Activated B cell treated with CpG ODN at 0.5 μM for 24 hours (primary cell): ENCODE results near the gene DPF3. TPM values are rescaled to one million over a fixed set of nuclear protein-coding genes. Genes with fewer than 3 reads are reported as not detected.

ENCODE experiments used
- ATAC-seq: fragments of 200-7000 bp; cut with Tn5 transposase; one replicate; pipeline ENCODE4 v1.10.0; 2021; ENCODE audit warnings: low read depth, mild to moderate bottlenecking, moderate library complexity
- CTCF ChIA-PET: fragments of 350-600 bp; sonication (Branson Sonifier 250); formaldehyde crosslinking; loops from one replicate; lab custom pipeline; 2021; ENCODE audit warnings: antibody characterized with exemption; lab: Charles Lee
- POLR2A ChIA-PET: fragments of 350-600 bp; sonication (Branson Sonifier 250); formaldehyde crosslinking; loops from one replicate; lab custom pipeline; 2021; ENCODE audit warnings: antibody characterized with exemption; lab: Charles Lee
- DNase-seq: peaks from one replicate; pipeline ENCODE4 v3.0.0; 2022
- H3K27ac Mint-ChIP-seq: one replicate; pipeline ENCODE4 v1.8.0; 2020; ENCODE audit warnings: mixed read lengths
- H3K27me3 Mint-ChIP-seq: one replicate; pipeline ENCODE4 v1.8.0; 2021; ENCODE audit warnings: mixed read lengths
- H3K36me3 Mint-ChIP-seq: one replicate; pipeline ENCODE4 v1.8.0; 2021; ENCODE audit warnings: low read depth, mixed read lengths
- H3K4me1 Mint-ChIP-seq: one replicate; pipeline ENCODE4 v1.8.0; 2021; ENCODE audit warnings: mixed read lengths
- H3K4me3 Mint-ChIP-seq: one replicate; pipeline ENCODE4 v1.8.0; 2020; ENCODE audit warnings: mild to moderate bottlenecking, mixed read lengths
- H3K9me3 Mint-ChIP-seq: one replicate; pipeline ENCODE4 v1.8.0; 2020; ENCODE audit warnings: mixed read lengths
- intact Hi-C: fragments of 100-400 bp; cut with micrococcal nuclease; formaldehyde crosslinking; loops from one replicate; pipeline ENCODE4 v1.15.1; 2024
- total RNA-seq: library from RNA; stranded (reverse); gene quantifications from 2 replicates; pipeline ENCODE4 v1.2.3, GENCODE V29; 2022
- TF ChIP-seq, protein P1 (sequence below): fragments of 200-600 bp; IDR thresholded peaks from one replicate; pipeline ENCODE4 v1.8.0; 2022; ENCODE audit warnings: antibody characterized with exemption, mild to moderate bottlenecking

The DPF3 gene
- total RNA-seq, 1 donor from 2014 or later = 3.5 TPM

DNA sequence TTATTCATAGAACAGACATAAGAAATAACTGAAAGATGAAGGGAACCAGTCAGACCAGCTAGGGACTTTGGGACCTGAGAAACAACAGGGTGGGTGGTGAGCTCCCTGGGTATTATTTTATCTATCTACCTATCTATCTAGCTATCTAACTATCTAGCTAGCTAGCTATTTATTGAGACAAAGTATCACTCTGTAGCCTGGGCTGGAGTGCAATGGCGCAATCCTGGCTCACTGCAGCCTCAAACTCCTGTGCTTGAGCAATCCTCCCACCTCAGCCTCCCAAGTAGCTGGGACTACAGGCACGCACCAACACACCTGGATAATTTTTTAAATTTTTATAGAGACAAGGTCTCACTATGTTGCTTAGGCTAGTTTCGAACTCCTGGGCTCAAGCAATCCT is 127.6 kb downstream of the DPF3 start:
- TF ChIP-seq, protein P1, sequence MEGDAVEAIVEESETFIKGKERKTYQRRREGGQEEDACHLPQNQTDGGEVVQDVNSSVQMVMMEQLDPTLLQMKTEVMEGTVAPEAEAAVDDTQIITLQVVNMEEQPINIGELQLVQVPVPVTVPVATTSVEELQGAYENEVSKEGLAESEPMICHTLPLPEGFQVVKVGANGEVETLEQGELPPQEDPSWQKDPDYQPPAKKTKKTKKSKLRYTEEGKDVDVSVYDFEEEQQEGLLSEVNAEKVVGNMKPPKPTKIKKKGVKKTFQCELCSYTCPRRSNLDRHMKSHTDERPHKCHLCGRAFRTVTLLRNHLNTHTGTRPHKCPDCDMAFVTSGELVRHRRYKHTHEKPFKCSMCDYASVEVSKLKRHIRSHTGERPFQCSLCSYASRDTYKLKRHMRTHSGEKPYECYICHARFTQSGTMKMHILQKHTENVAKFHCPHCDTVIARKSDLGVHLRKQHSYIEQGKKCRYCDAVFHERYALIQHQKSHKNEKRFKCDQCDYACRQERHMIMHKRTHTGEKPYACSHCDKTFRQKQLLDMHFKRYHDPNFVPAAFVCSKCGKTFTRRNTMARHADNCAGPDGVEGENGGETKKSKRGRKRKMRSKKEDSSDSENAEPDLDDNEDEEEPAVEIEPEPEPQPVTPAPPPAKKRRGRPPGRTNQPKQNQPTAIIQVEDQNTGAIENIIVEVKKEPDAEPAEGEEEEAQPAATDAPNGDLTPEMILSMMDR = no peak
- ChIA-PET CTCF (no interaction called here), POLR2A (no interaction called here)
- peaks cover 21% of the 10 kb centered on the region for H3K9me3 Mint-ChIP-seq
- intact Hi-C loops = no loop called here
- no peak for DNase-seq
- no peak for ATAC-seq
- H3K4me1 Mint-ChIP-seq = no peaks in the 10 kb centered on the region
- H3K27ac Mint-ChIP-seq = no peak overlapping the region
- peaks cover 57% of the 10 kb centered on the region for H3K36me3 Mint-ChIP-seq
- H3K27me3 Mint-ChIP-seq = no peaks in the 10 kb centered on the region
- no peak overlapping the region for H3K4me3 Mint-ChIP-seq

GRCh38 chr14:72763892-72764291 is 130.0 kb downstream of the DPF3 start:
- TF ChIP-seq, protein P1 = no peak
- peaks cover 58% of the 10 kb centered on the region for H3K36me3 Mint-ChIP-seq
- no peaks in the 10 kb centered on the region for H3K27me3 Mint-ChIP-seq
- ChIA-PET POLR2A (no interaction called here), CTCF (no interaction called here)
- H3K9me3 Mint-ChIP-seq = peaks cover 30% of the 10 kb centered on the region
- intact Hi-C loops = no loop called here
- ATAC-seq (no peak), DNase-seq (no peak)
- H3K4me1 Mint-ChIP-seq = no peaks in the 10 kb centered on the region
- no peak overlapping the region for H3K27ac Mint-ChIP-seq
- no peak overlapping the region for H3K4me3 Mint-ChIP-seq

DNA sequence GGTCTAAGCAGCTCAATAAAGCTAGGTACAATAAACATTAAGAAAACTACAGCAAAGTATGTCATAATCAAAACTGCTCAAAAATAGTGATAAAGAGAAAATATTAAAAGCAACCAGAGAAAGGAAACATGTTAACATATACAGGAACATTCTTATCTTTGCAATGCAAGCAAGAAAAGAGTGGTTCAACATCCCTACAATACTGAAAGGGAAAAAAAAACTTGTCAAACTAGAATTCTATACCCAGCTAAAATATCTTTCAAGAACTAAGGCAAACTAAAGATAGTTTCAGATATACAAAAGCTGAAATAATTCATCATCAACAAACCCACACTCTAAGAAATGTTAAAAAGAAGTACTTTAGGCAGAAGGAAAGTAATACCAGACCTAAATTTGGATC is 134.2 kb downstream of the DPF3 start:
- H3K4me1 Mint-ChIP-seq = no peaks in the 10 kb centered on the region
- ChIA-PET POLR2A (no interaction called here), CTCF (no interaction called here)
- peaks cover 18% of the 10 kb centered on the region for H3K9me3 Mint-ChIP-seq
- intact Hi-C loops = loop anchor here (10.0 kb wide), 1 partner anchor 135 kb away; the partner anchor contains the start of gene DPF3
- TF ChIP-seq, protein P1 = no peak
- ATAC-seq (no peak), DNase-seq (no peak)
- H3K27ac Mint-ChIP-seq = no peak overlapping the region
- no peak overlapping the region for H3K4me3 Mint-ChIP-seq
- no peaks in the 10 kb centered on the region for H3K27me3 Mint-ChIP-seq
- H3K36me3 Mint-ChIP-seq = peaks cover 37% of the 10 kb centered on the region

- peaks cover 18% of the 10 kb centered on the region for H3K9me3 Mint-ChIP-seq
- ChIA-PET CTCF (no interaction called here), POLR2A (no interaction called here)
- intact Hi-C loops = loop anchor here (10.0 kb wide), 1 partner anchor 136 kb away; the partner anchor contains the start of gene DPF3
- peaks cover 36% of the 10 kb centered on the region for H3K36me3 Mint-ChIP-seq
- no peak for DNase-seq
- TF ChIP-seq, protein P1 = no peak
- ATAC-seq = no peak
- no peak overlapping the region for H3K27ac Mint-ChIP-seq
- no peak overlapping the region for H3K4me3 Mint-ChIP-seq
- no peaks in the 10 kb centered on the region for H3K4me1 Mint-ChIP-seq
- H3K27me3 Mint-ChIP-seq = no peaks in the 10 kb centered on the region
These were observed 134.9 kb downstream of the DPF3 start for GRCh38 chr14:72758993-72759392.

- Mint-ChIP-seq H3K27ac (no peak overlapping the region), H3K9me3 (peaks cover 18% of the 10 kb centered on the region), H3K4me1 (no peaks in the 10 kb centered on the region), H3K36me3 (peaks cover 32% of the 10 kb centered on the region), H3K4me3 (no peak overlapping the region), H3K27me3 (no peaks in the 10 kb centered on the region)
- intact Hi-C loops = loop anchor here (10.0 kb wide), 1 partner anchor 136 kb away; the partner anchor contains the start of gene DPF3
- DNase-seq (no peak), ATAC-seq (no peak)
- TF ChIP-seq, protein P1 = no peak
- ChIA-PET POLR2A (no interaction called here), CTCF (no interaction called here)
These were observed 135.5 kb downstream of the DPF3 start for GRCh38 chr14:72758420-72758819.
